Measurements from ENCODE around the gene ZNF831. TPM values are rescaled to one million over a fixed set of nuclear protein-coding genes. Genes with fewer than 3 reads are reported as not detected.

Gene ZNF831
- total RNA-seq, 1 donor from 2014 or later: not detected

GRCh38 chr20:59291740-59292383 is 128.2 kb downstream of the ZNF831 start:
- Histone ChIP-seq H3K79me2 (ENCODE audit: insufficient read depth, low read length) (no peaks in the 10 kb centered on the region), H3K9me3 (ENCODE audit: insufficient read depth, low read depth, low read length) (peaks cover 6% of the 10 kb centered on the region), H3K36me3 (ENCODE audit: insufficient read depth, low read length) (no peaks in the 10 kb centered on the region), H3K4me1 (ENCODE audit: insufficient read depth, low read length) (no peaks in the 10 kb centered on the region), H3K4me3 (ENCODE audit: insufficient read depth, low read depth, low read length) (no peak overlapping the region), H2AFZ (ENCODE audit: low read depth, low read length) (no peak overlapping the region), H3K4me2 (ENCODE audit: low read length) (no peak overlapping the region), H4K20me1 (ENCODE audit: insufficient read depth, low read length) (no peaks in the 10 kb centered on the region), H3K27ac (ENCODE audit: low read depth, low read length) (no peak overlapping the region), H3K9ac (ENCODE audit: low read length) (no peak overlapping the region), H3K27me3 (ENCODE audit: insufficient read depth, low read length) (no peaks in the 10 kb centered on the region)
- Mint-ChIP-seq H3K27me3 (ENCODE audit: low read depth, unreplicated experiment) (peaks cover 62% of the 10 kb centered on the region), H3K9me3 (ENCODE audit: unreplicated experiment) (no peaks in the 10 kb centered on the region), H3K4me3 (ENCODE audit: unreplicated experiment) (no peak overlapping the region), H3K4me1 (ENCODE audit: low read depth, unreplicated experiment) (no peaks in the 10 kb centered on the region), H3K27ac (ENCODE audit: unreplicated experiment) (no peak overlapping the region), H3K36me3 (ENCODE audit: low read depth, unreplicated experiment) (no peaks in the 10 kb centered on the region)
- no peak for DNase-seq (ENCODE audit: low read depth)
- no peak for TF ChIP-seq EZH2 (IDR thresholded peaks at IDR 0.05; ENCODE audit: insufficient read depth, low read length)
- no peak for TF ChIP-seq CTCF (IDR thresholded peaks at IDR 0.05; ENCODE audit: insufficient read depth, low read depth, low read length)
- FAIRE-seq: no peak

- Histone ChIP-seq H3K4me2 (ENCODE audit: low read length) (no peak overlapping the region), H3K27ac (ENCODE audit: low read depth, low read length) (no peak overlapping the region), H3K9me3 (ENCODE audit: insufficient read depth, low read depth, low read length) (peaks cover 4% of the 10 kb centered on the region), H2AFZ (ENCODE audit: low read depth, low read length) (no peak overlapping the region), H3K27me3 (ENCODE audit: insufficient read depth, low read length) (no peaks in the 10 kb centered on the region), H3K4me3 (ENCODE audit: insufficient read depth, low read depth, low read length) (no peak overlapping the region), H3K9ac (ENCODE audit: low read length) (no peak overlapping the region), H4K20me1 (ENCODE audit: insufficient read depth, low read length) (no peaks in the 10 kb centered on the region), H3K36me3 (ENCODE audit: insufficient read depth, low read length) (no peaks in the 10 kb centered on the region), H3K79me2 (ENCODE audit: insufficient read depth, low read length) (no peaks in the 10 kb centered on the region), H3K4me1 (ENCODE audit: insufficient read depth, low read length) (no peaks in the 10 kb centered on the region)
- no peak for FAIRE-seq
- Mint-ChIP-seq H3K4me1 (ENCODE audit: low read depth, unreplicated experiment) (no peaks in the 10 kb centered on the region), H3K4me3 (ENCODE audit: unreplicated experiment) (no peak overlapping the region), H3K27ac (ENCODE audit: unreplicated experiment) (no peak overlapping the region), H3K36me3 (ENCODE audit: low read depth, unreplicated experiment) (no peaks in the 10 kb centered on the region), H3K9me3 (ENCODE audit: unreplicated experiment) (no peaks in the 10 kb centered on the region), H3K27me3 (ENCODE audit: low read depth, unreplicated experiment) (peaks cover 74% of the 10 kb centered on the region)
- TF ChIP-seq EZH2 (IDR thresholded peaks at IDR 0.05; ENCODE audit: insufficient read depth, low read length): no peak
- TF ChIP-seq CTCF (IDR thresholded peaks at IDR 0.05; ENCODE audit: insufficient read depth, low read depth, low read length): no peak
- no peak for DNase-seq (ENCODE audit: low read depth)
Observed at GRCh38 chr20:59295531-59295930, 131.9 kb downstream of the ZNF831 start.

- Mint-ChIP-seq H3K4me1 (ENCODE audit: low read depth, unreplicated experiment) (no peaks in the 10 kb centered on the region), H3K27ac (ENCODE audit: unreplicated experiment) (no peak overlapping the region), H3K36me3 (ENCODE audit: low read depth, unreplicated experiment) (no peaks in the 10 kb centered on the region), H3K27me3 (ENCODE audit: low read depth, unreplicated experiment) (peaks cover 86% of the 10 kb centered on the region), H3K9me3 (ENCODE audit: unreplicated experiment) (no peaks in the 10 kb centered on the region), H3K4me3 (ENCODE audit: unreplicated experiment) (no peak overlapping the region)
- Histone ChIP-seq H3K27me3 (ENCODE audit: insufficient read depth, low read length) (no peaks in the 10 kb centered on the region), H3K27ac (ENCODE audit: low read depth, low read length) (no peak overlapping the region), H3K36me3 (ENCODE audit: insufficient read depth, low read length) (no peaks in the 10 kb centered on the region), H2AFZ (ENCODE audit: low read depth, low read length) (no peak overlapping the region), H3K79me2 (ENCODE audit: insufficient read depth, low read length) (no peaks in the 10 kb centered on the region), H4K20me1 (ENCODE audit: insufficient read depth, low read length) (no peaks in the 10 kb centered on the region), H3K9ac (ENCODE audit: low read length) (no peak overlapping the region), H3K9me3 (ENCODE audit: insufficient read depth, low read depth, low read length) (no peaks in the 10 kb centered on the region), H3K4me3 (ENCODE audit: insufficient read depth, low read depth, low read length) (no peak overlapping the region), H3K4me1 (ENCODE audit: insufficient read depth, low read length) (no peaks in the 10 kb centered on the region), H3K4me2 (ENCODE audit: low read length) (no peak overlapping the region)
- FAIRE-seq (no peak), DNase-seq (ENCODE audit: low read depth) (no peak)
- TF ChIP-seq CTCF (IDR thresholded peaks at IDR 0.05; ENCODE audit: insufficient read depth, low read depth, low read length): no peak
- no peak for TF ChIP-seq EZH2 (IDR thresholded peaks at IDR 0.05; ENCODE audit: insufficient read depth, low read length)
Observed at GRCh38 chr20:59297686-59298085, 134.1 kb downstream of the ZNF831 start.

Measured in astrocyte (in vitro differentiated cells and primary cell).